Skin epidermis (tissue), 12 donors: Measurements from ENCODE around the gene IGF1.

Experiments
- H3K27ac ChIP-seq, 21 experiments: fragments of 200-600 bp; sonication (generic) in 11 of 21; one replicate each; pipeline ENCODE4 v1.5.0; 2020; ENCODE audit warnings: mild to moderate bottlenecking in 3 of 21, inconsistent platforms in 2 of 21, moderate library complexity in 2 of 21
- H3K4me3 ChIP-seq, 7 experiments: fragments of 200-600 bp; sonication (generic) in 2 of 7; one replicate each; pipeline ENCODE4 v1.5.0; 2020; ENCODE audit warnings: inconsistent platforms in 2 of 7, mild to moderate bottlenecking in 2 of 7, moderate library complexity in 1 of 7

IGF1 gene

DNA sequence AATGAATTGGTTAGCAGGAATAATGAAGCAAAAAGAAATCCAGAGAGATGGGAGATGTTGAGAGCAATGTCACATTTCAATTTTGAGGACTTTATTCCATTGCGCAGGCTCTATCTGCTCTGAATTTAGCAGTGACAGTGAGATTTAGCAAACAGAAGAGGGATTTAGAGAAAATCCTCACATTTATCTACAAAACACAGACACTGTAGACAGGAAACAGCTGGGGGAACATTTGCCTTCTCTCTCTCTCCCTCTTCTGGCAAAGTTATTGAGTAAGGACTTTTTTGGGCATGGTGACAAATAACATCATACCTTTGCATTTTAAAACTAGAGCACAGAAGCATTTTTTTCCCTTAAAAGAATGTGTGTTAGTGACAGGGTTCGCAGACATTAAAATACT is at the start of gene IGF1:
Gene IGF1 (minus strand): TSS at position 158 of the 400 bp plus-strand sequence. CDS start 182 bp downstream, outside the sequence.
- Histone ChIP-seq H3K4me3 (peak within 1 kb of the TSS in 3 of 7 experiments; percentile 4 to 31 (median 16)), H3K27ac (peak within 1 kb of the TSS in 11 of 21 experiments; percentile 15 to 58 (median 32))

- Histone ChIP-seq H3K27ac (no peak overlapping the region), H3K4me3 (no peak overlapping the region)
These were observed 47.7 kb upstream of the IGF1 start for GRCh38 chr12:102528111-102528510.

GRCh38 chr12:102527171-102527720 is 46.9 kb upstream of the IGF1 start:
- Histone ChIP-seq H3K27ac (no peak overlapping the region), H3K4me3 (no peak overlapping the region)

GRCh38 chr12:102526656-102527055 is 46.3 kb upstream of the IGF1 start:
- Histone ChIP-seq H3K4me3 (no peak overlapping the region), H3K27ac (no peak overlapping the region)

DNA sequence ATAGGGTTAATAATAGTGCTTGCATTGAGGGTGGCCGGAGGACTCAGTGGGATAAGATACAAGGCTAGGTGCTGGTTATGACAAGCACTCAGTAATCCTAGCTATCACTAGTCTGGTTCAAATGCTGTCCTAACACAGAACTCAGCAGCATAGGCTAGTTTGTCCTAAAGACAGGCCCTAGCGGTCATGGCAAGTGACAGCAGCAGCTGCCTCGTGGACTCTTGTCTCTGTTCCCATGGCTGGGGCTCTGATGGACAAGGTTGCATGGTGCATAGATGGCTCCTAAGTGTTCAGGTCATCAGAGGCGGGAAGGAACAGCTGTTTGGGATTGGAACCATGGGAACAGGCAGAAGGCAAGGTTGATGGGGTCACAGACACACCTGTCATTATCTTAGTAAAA is 42.4 kb upstream of the IGF1 start:
- H3K4me3 ChIP-seq = no peak overlapping the region
- H3K27ac ChIP-seq = no peak overlapping the region

DNA sequence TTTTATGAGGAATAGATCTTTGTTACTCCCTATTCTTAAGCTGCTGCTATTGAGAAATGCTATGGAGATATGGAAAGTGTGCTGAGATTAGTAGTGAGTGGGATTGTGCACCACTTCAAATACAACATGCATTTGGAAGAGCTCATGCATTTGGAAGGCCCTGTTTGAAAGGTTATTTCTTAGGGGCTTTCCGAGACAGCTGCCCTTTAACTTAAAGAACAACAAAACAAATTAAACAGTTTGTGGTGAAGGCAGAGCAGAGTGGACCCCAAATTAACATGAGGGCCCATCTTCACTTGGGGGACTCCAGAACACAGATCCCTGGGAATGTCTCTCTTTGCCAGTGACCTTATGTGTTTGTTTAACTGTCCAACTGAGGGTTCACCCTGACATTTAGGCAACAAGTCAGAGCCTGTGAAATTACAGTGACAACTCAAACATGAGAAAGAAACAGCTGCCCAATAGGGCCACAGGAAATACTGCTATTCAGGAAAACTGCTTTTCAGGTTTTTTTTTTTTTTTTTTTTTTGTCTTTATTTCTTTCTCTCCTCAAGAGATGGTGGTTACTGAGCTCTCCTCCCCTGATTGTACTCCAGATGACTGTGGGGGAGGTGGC is 41.4 kb upstream of the IGF1 start:
- no peak overlapping the region for H3K4me3 ChIP-seq
- no peak overlapping the region for H3K27ac ChIP-seq

DNA sequence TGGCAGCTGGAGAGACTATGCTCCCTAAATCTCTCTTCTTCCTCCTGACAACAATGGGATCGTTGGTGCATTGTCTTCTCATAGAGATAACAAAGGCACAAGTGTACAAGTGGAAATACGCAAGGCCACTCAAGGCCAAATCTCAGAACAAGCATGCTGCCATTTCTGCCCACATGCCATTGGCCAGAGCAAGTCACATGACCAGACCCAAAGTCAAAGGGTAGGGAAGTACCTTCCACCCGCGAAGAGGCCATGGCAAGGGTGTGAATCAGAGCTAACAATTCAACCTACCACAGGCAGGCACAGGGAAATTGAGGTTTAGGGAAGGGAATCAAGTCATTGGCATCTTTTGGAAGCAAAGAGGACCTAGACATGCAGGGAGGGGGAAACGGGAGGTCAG is 38.5 kb upstream of the IGF1 start:
- H3K27ac ChIP-seq = no peak overlapping the region
- H3K4me3 ChIP-seq = no peak overlapping the region

GRCh38 chr12:102514696-102515095 is 34.3 kb upstream of the IGF1 start:
- Histone ChIP-seq H3K4me3 (no peak overlapping the region), H3K27ac (no peak overlapping the region)

GRCh38 chr12:102513739-102514138 is 33.4 kb upstream of the IGF1 start:
- Histone ChIP-seq H3K27ac (no peak overlapping the region), H3K4me3 (no peak overlapping the region)

DNA sequence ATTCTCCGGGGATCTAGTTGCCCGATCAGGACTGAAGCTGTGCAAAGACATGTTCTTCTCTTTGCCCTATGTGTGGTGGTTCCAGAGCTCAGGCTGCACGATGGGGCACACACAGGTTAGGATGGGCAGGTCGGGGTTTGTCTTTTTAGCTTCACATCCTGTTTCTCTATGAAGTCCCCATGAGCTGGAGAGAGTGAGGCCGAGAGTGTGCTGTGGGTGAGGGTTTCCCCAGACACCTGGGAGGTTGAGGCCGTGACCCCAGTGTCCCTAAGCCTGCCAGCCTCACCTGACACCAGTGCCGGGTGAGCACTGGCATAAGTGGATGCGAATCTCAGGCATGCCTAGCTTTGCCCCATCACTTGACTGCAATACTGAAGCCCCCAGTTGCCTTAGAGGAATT is 32.9 kb upstream of the IGF1 start:
- no peak overlapping the region for H3K27ac ChIP-seq

GRCh38 chr12:102512523-102512922 is 32.2 kb upstream of the IGF1 start:
- Histone ChIP-seq H3K27ac (no peak overlapping the region), H3K4me3 (no peak overlapping the region)

More for the DNA sequence above, 32.9 kb upstream of the IGF1 start:
- H3K4me3 ChIP-seq = no peak overlapping the region

- Histone ChIP-seq H3K27ac (no peak overlapping the region), H3K4me3 (no peak overlapping the region)
These were observed 31.2 kb upstream of the IGF1 start for GRCh38 chr12:102511575-102511974.

DNA sequence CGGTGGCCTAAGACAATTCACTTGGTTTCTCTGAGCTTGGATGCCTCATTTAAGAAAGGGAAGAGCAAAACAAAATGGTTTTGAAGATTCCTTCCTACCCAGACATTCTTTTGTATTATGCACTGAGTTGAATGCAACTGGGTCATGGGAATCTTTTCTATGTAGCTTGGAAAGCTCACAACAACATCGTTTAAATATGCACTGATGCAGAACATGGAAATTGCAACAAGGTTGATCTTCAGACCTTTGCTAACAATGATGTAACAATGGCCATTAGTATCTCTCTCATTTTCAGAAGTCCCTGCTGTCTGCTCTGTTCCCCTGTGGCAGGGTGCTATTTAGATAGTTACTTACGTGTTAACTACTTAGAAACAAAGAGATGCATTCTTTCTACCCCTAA is 30.1 kb upstream of the IGF1 start:
- H3K27ac ChIP-seq = no peak overlapping the region
- no peak overlapping the region for H3K4me3 ChIP-seq

GRCh38 chr12:102510031-102510430 is 29.7 kb upstream of the IGF1 start:
- no peak overlapping the region for H3K27ac ChIP-seq
- H3K4me3 ChIP-seq = no peak overlapping the region

DNA sequence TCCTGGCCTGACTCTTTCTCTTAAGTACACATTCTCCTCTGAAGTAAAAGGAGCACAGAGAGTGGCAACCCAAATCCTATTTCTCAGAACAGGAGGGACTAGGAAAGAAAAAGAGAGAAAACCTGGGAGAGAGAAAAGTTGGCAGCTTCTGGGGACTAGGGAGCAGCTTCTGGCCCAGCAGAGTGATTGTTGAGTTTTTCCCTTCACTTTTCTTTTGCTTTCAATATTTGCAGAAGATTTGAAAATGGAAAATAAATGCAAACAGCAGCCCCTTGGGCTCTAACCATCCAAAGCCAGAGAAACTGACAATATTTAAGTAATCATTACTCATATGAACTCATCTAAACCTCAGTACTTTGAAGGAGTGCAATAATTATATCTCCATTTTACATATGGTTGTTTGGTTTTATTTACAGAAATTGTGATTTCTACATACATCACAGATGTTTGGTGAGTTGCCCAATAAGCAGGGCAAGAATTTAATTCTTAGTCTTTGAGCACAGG is 28.8 kb upstream of the IGF1 start:
- Histone ChIP-seq H3K4me3 (no peak overlapping the region), H3K27ac (no peak overlapping the region)

GRCh38 chr12:102508052-102508451 is 27.7 kb upstream of the IGF1 start:
- H3K4me3 ChIP-seq = no peak overlapping the region
- H3K27ac ChIP-seq = no peak overlapping the region

- Histone ChIP-seq H3K27ac (no peak overlapping the region), H3K4me3 (no peak overlapping the region)
These were observed 26.9 kb upstream of the IGF1 start for GRCh38 chr12:102507301-102507700.

DNA sequence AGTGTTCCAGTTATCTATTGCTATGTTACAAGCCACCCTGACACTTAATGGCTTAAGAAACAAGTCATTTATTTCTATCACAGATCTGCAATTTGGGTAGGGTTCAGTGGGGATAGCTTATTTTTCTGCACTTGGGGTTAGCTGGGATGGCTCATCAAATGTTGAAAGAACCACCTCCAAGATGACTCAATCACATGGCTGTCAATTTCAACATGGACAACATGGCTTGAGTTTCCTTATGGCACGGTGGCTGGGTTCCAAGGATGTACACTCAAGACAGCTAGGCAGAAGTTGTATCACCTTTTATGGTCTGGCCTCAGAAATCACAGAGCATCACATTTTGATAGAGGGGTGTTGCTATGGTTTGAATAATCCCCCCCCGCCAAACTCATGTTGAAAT is 24.5 kb upstream of the IGF1 start:
- Histone ChIP-seq H3K4me3 (no peak overlapping the region), H3K27ac (peak overlapping the region in 2 of 21 experiments; percentile 13 to 49)

DNA sequence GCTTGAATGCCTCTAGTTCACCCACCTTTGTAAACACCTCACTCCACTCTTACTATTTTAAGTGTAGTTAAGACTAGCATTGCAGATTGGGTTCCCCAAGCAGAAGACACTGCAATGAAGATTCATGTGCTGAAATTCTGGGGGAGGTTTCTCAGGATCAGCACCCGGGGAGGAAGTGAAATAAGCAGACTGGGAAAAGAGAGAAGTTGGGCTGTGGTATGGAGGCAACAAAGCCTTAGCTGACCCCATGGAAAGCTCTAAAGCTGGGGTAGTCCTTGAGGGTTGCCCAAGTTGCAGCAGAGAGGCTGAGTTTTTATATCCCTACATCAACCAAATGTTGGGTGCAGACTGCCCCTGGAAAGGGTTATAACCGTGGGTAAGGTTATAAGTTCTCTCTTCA is 23.9 kb upstream of the IGF1 start:
- no peak overlapping the region for H3K4me3 ChIP-seq
- H3K27ac ChIP-seq = peak overlapping the region in 3 of 21 experiments; percentile 49 to 55 (median 53)

- peak overlapping the region in 5 of 21 experiments; percentile 5 to 55 (median 49) for H3K27ac ChIP-seq
These were observed 23.5 kb upstream of the IGF1 start for GRCh38 chr12:102503831-102504230.

DNA sequence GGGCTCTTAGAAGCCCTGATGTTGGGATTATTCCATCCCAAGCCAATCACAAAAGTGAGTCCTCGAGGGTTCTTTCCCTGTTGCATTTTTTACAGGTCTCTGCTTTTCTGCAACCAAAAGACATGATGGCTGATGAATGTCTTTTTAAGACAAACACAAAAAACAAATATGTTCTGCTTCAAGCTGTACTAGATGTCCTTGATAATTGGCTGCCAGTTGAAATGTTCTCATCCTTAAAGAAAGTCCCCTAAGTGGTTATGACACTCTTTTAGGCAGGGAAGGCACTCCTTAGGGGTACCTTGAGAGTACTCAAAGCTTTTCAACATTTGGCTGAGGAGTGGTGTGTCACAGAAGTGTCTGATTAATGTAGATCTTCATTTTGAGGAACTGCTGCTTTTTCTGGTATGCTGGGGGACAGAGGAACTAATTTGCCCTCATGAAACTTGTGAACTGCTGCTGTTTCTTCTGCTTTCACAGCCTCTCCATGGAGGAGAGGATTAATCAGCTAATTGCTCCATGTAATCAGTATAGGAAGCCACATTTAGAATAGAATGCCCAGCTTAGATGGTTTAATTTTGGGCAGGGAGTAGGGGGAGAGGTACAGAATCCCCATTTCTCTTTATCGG is 22.8 kb upstream of the IGF1 start:
- Histone ChIP-seq H3K4me3 (no peak overlapping the region), H3K27ac (peak overlapping the region in 5 of 21 experiments; percentile 5 to 55 (median 49))

More at GRCh38 chr12:102503831-102504230, 23.5 kb upstream of the IGF1 start:
- no peak overlapping the region for H3K4me3 ChIP-seq
